Measurements from ENCODE around the gene SPAG9. TPM values are rescaled to one million over a fixed set of nuclear protein-coding genes. Genes with fewer than 3 reads are reported as not detected.
A peak's percentile ranks its signal among the peaks of the same experiment; 100 is the strongest.

Gene SPAG9
- total RNA-seq, 2 experiments from 2014 or later, result 48.0 to 88.2 TPM

DNA sequence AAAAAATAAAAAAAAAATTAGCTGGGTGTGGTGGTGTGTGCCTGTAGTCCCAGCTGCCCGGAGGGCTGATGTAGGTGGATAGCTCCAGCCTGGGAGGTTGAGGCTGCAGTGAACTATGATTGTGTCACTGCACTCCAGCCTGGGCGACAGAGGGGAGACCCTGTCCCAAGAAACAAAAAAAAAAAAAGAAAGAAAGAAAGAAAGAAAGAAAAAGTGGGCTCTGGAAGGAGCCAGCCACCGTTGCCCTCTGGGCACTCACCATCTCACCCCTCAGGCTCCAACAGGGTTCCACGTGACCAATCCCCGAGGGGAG lies 167.2 kb downstream of the SPAG9 start:
- H3K4me1 Mint-ChIP-seq, result peaks cover 14% of the 10 kb centered on the region
- no peaks in the 10 kb centered on the region for H3K27me3 Mint-ChIP-seq
- H3K9me3 Mint-ChIP-seq (ENCODE audit: low read depth), result no peaks in the 10 kb centered on the region
- POLR2A ChIA-PET, result interaction anchor here (1.0 kb wide), 1 partner anchor 87 kb away, joined by 3 read pairs; the partner anchor contains the start of gene TOB1
- no peak overlapping the region for H3K4me3 Mint-ChIP-seq
- no peak overlapping the region for H3K27ac Mint-ChIP-seq
- CTCF ChIA-PET, result interaction anchor here (0.9 to 8.4 kb wide), 4 partner anchors 10 to 191 kb away, joined by 3 to 120 read pairs (median 6); no protein-coding TSS in a partner anchor
- ATAC-seq, result no peak
- H3K36me3 Mint-ChIP-seq (ENCODE audit: low read depth), result no peaks in the 10 kb centered on the region
- no peak for DNase-seq
- intact Hi-C loops (cut with DNase I, micrococcal nuclease), result no loop called here

GRCh38 chr17:50952889-50953288 lies 167.8 kb downstream of the SPAG9 start:
- ATAC-seq (no peak), DNase-seq (no peak)
- Mint-ChIP-seq H3K9me3 (ENCODE audit: low read depth) (no peaks in the 10 kb centered on the region), H3K4me3 (no peak overlapping the region), H3K27me3 (no peaks in the 10 kb centered on the region), H3K36me3 (ENCODE audit: low read depth) (no peaks in the 10 kb centered on the region), H3K4me1 (peaks cover 14% of the 10 kb centered on the region), H3K27ac (no peak overlapping the region)
- ChIA-PET CTCF (interaction anchor here (0.6 to 8.4 kb wide), 8 partner anchors 10 to 191 kb away, joined by 3 to 120 read pairs (median 4); no protein-coding TSS in a partner anchor), POLR2A (no interaction called here)
- intact Hi-C loops (cut with DNase I, micrococcal nuclease), result no loop called here

DNA sequence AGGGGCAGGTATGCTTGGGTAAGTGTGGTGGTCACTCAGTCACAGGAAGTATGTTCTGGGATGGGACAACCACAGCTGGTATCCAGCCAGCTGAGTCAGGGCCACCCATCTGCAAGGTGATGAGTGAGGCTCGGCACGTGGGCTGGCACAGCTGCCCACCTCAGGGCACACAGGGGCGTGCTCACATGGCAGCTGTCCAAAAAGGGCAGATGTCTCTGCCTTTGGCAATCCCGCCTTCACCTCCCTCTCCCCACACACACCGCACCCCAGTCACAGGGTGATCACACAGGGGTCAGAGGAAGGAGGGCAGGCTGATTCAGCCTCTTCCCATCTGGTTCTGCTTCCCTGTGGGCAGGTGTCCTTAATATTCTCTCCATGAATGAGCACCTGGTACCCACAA lies 168.7 kb downstream of the SPAG9 start:
- DNase-seq (no peak), ATAC-seq (no peak)
- H3K4me3 Mint-ChIP-seq, result no peak overlapping the region
- H3K4me1 Mint-ChIP-seq, result peaks cover 14% of the 10 kb centered on the region
- ChIA-PET CTCF (interaction anchor here (0.6 to 8.4 kb wide), 6 partner anchors 18 to 167 kb away, joined by 3 to 120 read pairs (median 4); no protein-coding TSS in a partner anchor), POLR2A (no interaction called here)
- no peaks in the 10 kb centered on the region for H3K36me3 Mint-ChIP-seq (ENCODE audit: low read depth)
- no peaks in the 10 kb centered on the region for H3K27me3 Mint-ChIP-seq
- intact Hi-C loops (cut with DNase I, micrococcal nuclease), result no loop called here
- no peak overlapping the region for H3K27ac Mint-ChIP-seq
- H3K9me3 Mint-ChIP-seq (ENCODE audit: low read depth), result no peaks in the 10 kb centered on the region

DNA sequence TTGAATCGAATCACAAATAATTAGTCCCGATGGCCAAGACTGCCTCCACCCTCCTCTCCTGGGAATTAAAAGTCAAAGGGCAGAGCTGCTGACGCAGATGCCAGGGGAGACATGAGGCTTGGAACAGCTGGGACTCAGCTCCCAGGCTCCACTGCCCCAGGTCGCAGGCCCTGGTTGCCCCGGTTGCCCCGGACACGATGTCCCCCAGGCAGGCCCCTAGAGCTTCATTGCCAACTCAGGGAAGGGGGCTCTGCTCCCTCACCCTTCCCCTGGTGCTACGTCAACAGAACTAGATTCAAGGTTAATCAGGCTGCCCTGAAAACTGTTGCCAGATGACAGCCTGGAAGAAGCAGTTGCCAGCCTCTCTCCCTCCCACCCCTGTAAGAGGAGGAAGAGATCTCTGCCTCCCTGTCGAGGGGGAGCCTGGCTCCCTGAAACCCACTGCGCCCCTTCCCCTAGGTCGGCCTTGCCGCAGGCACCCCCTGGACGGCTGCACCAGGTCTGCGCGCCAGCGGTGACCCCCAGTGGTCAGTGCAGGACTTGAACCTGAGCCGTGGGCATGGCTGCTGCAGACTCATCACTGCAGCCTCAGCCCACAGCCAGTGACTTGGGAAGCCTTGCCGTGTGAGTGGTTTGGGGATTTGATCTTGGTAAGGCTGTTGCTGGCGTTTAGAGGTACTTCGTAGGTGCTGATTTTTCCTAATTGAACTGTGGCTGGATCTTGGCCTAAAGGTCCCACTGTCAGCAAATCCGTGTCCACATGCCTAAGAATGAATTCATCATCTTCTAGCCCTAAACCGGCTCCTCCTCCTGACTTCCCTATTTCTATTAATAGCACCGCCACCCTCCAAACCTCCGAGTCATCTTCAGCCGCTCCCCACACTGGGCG lies 170.4 kb downstream of the SPAG9 start:
- H3K27ac Mint-ChIP-seq, result no peak overlapping the region
- H3K36me3 Mint-ChIP-seq (ENCODE audit: low read depth), result no peaks in the 10 kb centered on the region
- peaks cover 16% of the 10 kb centered on the region for H3K4me1 Mint-ChIP-seq
- H3K9me3 Mint-ChIP-seq (ENCODE audit: low read depth), result no peaks in the 10 kb centered on the region
- POLR2A ChIA-PET, result interaction anchor here (1.1 kb wide), 1 partner anchor 84 kb away, joined by 12 read pairs; the partner anchor contains the start of gene TOB1
- intact Hi-C loops (cut with DNase I, micrococcal nuclease), result loop anchor here (1.0 to 10.0 kb wide), 5 partner anchors 43 to 405 kb away; partner anchors contain the start of gene SPATA20 (in 1 of the 2)
- DNase-seq, result peak; percentile 76
- ATAC-seq, result peak; percentile 88
- no peak overlapping the region for H3K4me3 Mint-ChIP-seq
- H3K27me3 Mint-ChIP-seq, result no peaks in the 10 kb centered on the region
- CTCF ChIA-PET, result interaction anchor here (0.6 to 8.4 kb wide), 11 partner anchors 8 to 167 kb away, joined by 3 to 120 read pairs (median 5); partner anchors contain the start of gene TOB1

- ATAC-seq, result no peak
- POLR2A ChIA-PET, result interaction anchor here (1.1 to 1.9 kb wide), 2 partner anchors 83 to 84 kb away, joined by 12 to 13 read pairs; partner anchors contain the start of gene TOB1
- Mint-ChIP-seq H3K4me3 (no peak overlapping the region), H3K9me3 (ENCODE audit: low read depth) (no peaks in the 10 kb centered on the region), H3K27me3 (no peaks in the 10 kb centered on the region), H3K36me3 (ENCODE audit: low read depth) (no peaks in the 10 kb centered on the region), H3K27ac (no peak overlapping the region), H3K4me1 (peaks cover 16% of the 10 kb centered on the region)
- intact Hi-C loops (cut with DNase I, micrococcal nuclease), result loop anchor here in 1 of 2 experiments (2.0 to 10.0 kb wide), 3 partner anchors 42 to 405 kb away; partner anchors contain the start of gene SPATA20
- DNase-seq, result no peak
- CTCF ChIA-PET, result interaction anchor here (0.6 to 3.0 kb wide), 14 partner anchors 9 to 407 kb away, joined by 3 to 38 read pairs (median 4); partner anchors contain the start of gene TOB1
Observed at GRCh38 chr17:50949128-50949988, 171.3 kb downstream of the SPAG9 start.

DNA sequence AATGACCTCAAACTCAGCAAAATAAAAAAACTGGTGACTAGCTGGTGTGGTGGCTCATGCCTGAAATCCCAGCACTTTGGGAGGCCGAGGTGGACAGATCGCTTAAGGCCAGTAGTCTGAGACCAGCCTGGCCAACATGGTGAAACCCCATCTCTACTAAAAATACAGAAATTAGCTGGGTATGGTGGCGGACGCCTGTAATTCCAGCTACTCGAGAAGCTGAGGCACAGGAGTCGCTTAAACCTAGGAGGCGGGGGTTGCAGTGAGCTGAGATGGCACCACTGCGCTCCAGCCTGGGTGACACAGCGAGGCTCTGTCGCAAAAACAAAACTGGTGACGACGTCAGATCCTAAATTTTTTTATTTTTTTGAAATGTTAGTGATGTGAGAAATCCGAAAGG lies 172.0 kb downstream of the SPAG9 start:
- Mint-ChIP-seq H3K4me3 (no peak overlapping the region), H3K36me3 (ENCODE audit: low read depth) (no peaks in the 10 kb centered on the region), H3K4me1 (peaks cover 18% of the 10 kb centered on the region), H3K27ac (peak overlapping the region; percentile 25), H3K27me3 (no peaks in the 10 kb centered on the region), H3K9me3 (ENCODE audit: low read depth) (no peaks in the 10 kb centered on the region)
- intact Hi-C loops (cut with DNase I, micrococcal nuclease), result loop anchor here in 1 of 2 experiments (2.0 to 10.0 kb wide), 3 partner anchors 41 to 404 kb away; partner anchors contain the start of gene SPATA20
- ChIA-PET CTCF (interaction anchor here (0.6 to 3.0 kb wide), 10 partner anchors 8 to 447 kb away, joined by 3 to 38 read pairs (median 4); no protein-coding TSS in a partner anchor), POLR2A (interaction anchor here (1.9 kb wide), 1 partner anchor 83 kb away, joined by 13 read pairs; the partner anchor contains the start of gene TOB1)
- no peak for DNase-seq
- no peak for ATAC-seq

- ChIA-PET CTCF (interaction anchor here (0.6 to 3.0 kb wide), 9 partner anchors 9 to 446 kb away, joined by 3 to 38 read pairs (median 4); no protein-coding TSS in a partner anchor), POLR2A (interaction anchor here (1.9 kb wide), 1 partner anchor 82 kb away, joined by 13 read pairs; the partner anchor contains the start of gene TOB1)
- no peaks in the 10 kb centered on the region for H3K9me3 Mint-ChIP-seq (ENCODE audit: low read depth)
- DNase-seq (no peak), ATAC-seq (no peak)
- H3K4me1 Mint-ChIP-seq, result peaks cover 26% of the 10 kb centered on the region
- H3K27ac Mint-ChIP-seq, result peak overlapping the region; percentile 29
- no peaks in the 10 kb centered on the region for H3K36me3 Mint-ChIP-seq (ENCODE audit: low read depth)
- H3K4me3 Mint-ChIP-seq, result no peak overlapping the region
- intact Hi-C loops (cut with DNase I, micrococcal nuclease), result loop anchor here in 1 of 2 experiments (2.0 to 10.0 kb wide), 3 partner anchors 41 to 403 kb away; partner anchors contain the start of gene SPATA20
- no peaks in the 10 kb centered on the region for H3K27me3 Mint-ChIP-seq
Observed at GRCh38 chr17:50947782-50948543, 172.7 kb downstream of the SPAG9 start.

- ChIA-PET POLR2A (interaction anchor here (1.9 kb wide), 1 partner anchor 81 kb away, joined by 13 read pairs; the partner anchor contains the start of gene TOB1), CTCF (interaction anchor here (0.5 to 3.0 kb wide), 5 partner anchors 8 to 164 kb away, joined by 3 to 38 read pairs (median 4); no protein-coding TSS in a partner anchor)
- no peaks in the 10 kb centered on the region for H3K36me3 Mint-ChIP-seq (ENCODE audit: low read depth)
- intact Hi-C loops (cut with DNase I, micrococcal nuclease), result loop anchor here in 1 of 2 experiments (5.0 to 10.0 kb wide), 2 partner anchors 40 to 402 kb away; partner anchors contain the start of gene SPATA20
- ATAC-seq (no peak), DNase-seq (no peak)
- no peak overlapping the region for H3K27ac Mint-ChIP-seq
- H3K9me3 Mint-ChIP-seq (ENCODE audit: low read depth), result no peaks in the 10 kb centered on the region
- no peak overlapping the region for H3K4me3 Mint-ChIP-seq
- H3K27me3 Mint-ChIP-seq, result no peaks in the 10 kb centered on the region
- H3K4me1 Mint-ChIP-seq, result peaks cover 33% of the 10 kb centered on the region
Observed at GRCh38 chr17:50946891-50947781, 173.5 kb downstream of the SPAG9 start.

- H3K36me3 Mint-ChIP-seq (ENCODE audit: low read depth), result no peaks in the 10 kb centered on the region
- no peak for DNase-seq
- H3K4me1 Mint-ChIP-seq, result peaks cover 33% of the 10 kb centered on the region
Observed at GRCh38 chr17:50946223-50946890, 174.3 kb downstream of the SPAG9 start.

More at GRCh38 chr17:50946223-50946890, 174.3 kb downstream of the SPAG9 start:
- ChIA-PET POLR2A (no interaction called here), CTCF (interaction anchor here (0.5 to 1.9 kb wide), 2 partner anchors 10 to 25 kb away, joined by 4 to 10 read pairs; no protein-coding TSS in a partner anchor)
- H3K9me3 Mint-ChIP-seq (ENCODE audit: low read depth), result no peaks in the 10 kb centered on the region
- no peak overlapping the region for H3K4me3 Mint-ChIP-seq
- no peak for ATAC-seq
- no peaks in the 10 kb centered on the region for H3K27me3 Mint-ChIP-seq
- no peak overlapping the region for H3K27ac Mint-ChIP-seq
- intact Hi-C loops (cut with DNase I, micrococcal nuclease), result loop anchor here in 1 of 2 experiments (5.0 to 10.0 kb wide), 2 partner anchors 39 to 402 kb away; partner anchors contain the start of gene SPATA20
